Aorta (tissue), 5 donors: ENCODE data around the gene MTUS2. TPM values are rescaled to one million over a fixed set of nuclear protein-coding genes. Genes with fewer than 3 reads are reported as not detected.

Experiments used
- ATAC-seq: fragments of 200-7000 bp; cut with Tn5 transposase; one replicate; pipeline ENCODE4 v1.9.1; 2022; ENCODE audit warnings: moderate library complexity; ENCODE audit not compliant: low FRiP score
- DNase-seq, 2 donors: peaks; one replicate each; pipeline ENCODE4 v3.0.0-alpha.2; 2020
- H3K27ac ChIP-seq, 2 donors: one replicate each; pipeline ENCODE4 v1.5.1; 2013; ENCODE audit warnings: low read length in 2 of 2, mild to moderate bottlenecking in 2 of 2, moderate library complexity in 2 of 2, control low read depth in 1 of 2, inconsistent platforms in 1 of 2, low read depth in 1 of 2
- H3K27me3 ChIP-seq, 2 donors: one replicate each; pipeline ENCODE4 v1.6.1; 2013; ENCODE audit warnings: control low read depth in 1 of 2, low read length in 1 of 2, mild to moderate bottlenecking in 1 of 2, moderate library complexity in 1 of 2; ENCODE audit not compliant: insufficient read depth in 2 of 2, control insufficient read depth in 1 of 2
- H3K36me3 ChIP-seq, 2 donors: one replicate each; pipeline ENCODE4 v1.6.1; 2013; ENCODE audit warnings: control low read depth in 1 of 2, low read length in 1 of 2, mild to moderate bottlenecking in 1 of 2; ENCODE audit not compliant: insufficient read depth in 2 of 2, control insufficient read depth in 1 of 2
- H3K4me1 ChIP-seq, 2 donors: one replicate each; pipeline ENCODE4 v1.6.1; 2013; ENCODE audit warnings: low read length in 2 of 2, control low read depth in 1 of 2, mild to moderate bottlenecking in 1 of 2, moderate library complexity in 1 of 2; ENCODE audit not compliant: insufficient read depth in 2 of 2, control insufficient read depth in 1 of 2
- H3K4me3 ChIP-seq, 2 donors: one replicate each; pipeline ENCODE4 v1.5.1; 2013; ENCODE audit warnings: low read length in 2 of 2, control low read depth in 1 of 2, mild to moderate bottlenecking in 1 of 2
- H3K9me3 ChIP-seq: one replicate; pipeline ENCODE4 v1.6.1; 2013; ENCODE audit warnings: mild to moderate bottlenecking, low read length; ENCODE audit not compliant: control insufficient read depth
- WGBS, 2 donors: extraction: QIAGEN DNeasy Blood & Tissue Kit; methylation state at CpG; one replicate each; pipeline ENCODE4 v1.1.7; 2013; 5-methylcytosine and 5-hydroxymethylcytosine counted together
- intact Hi-C, 2 donors: fragments of 100-400 bp; cut with DNase I; formaldehyde crosslinking; loops; one replicate each; pipeline versions ENCODE4 v1.14.2 to v1.15.0; 2022
- polyA plus RNA-seq, 2 donors: library from polyadenylated mRNA; stranded (reverse); fragments of 200-250 nt; gene quantifications; one replicate each; pipeline ENCODE4 v1.2.3, GENCODE V29; 2013
- total RNA-seq, 2 donors: library from RNA; stranded (reverse); fragmentation: NEBNext Ultra II Directional; extraction: Animal tissue kit (Norgen Biotek cat#: 25700); gene quantifications; one replicate each; pipeline ENCODE4 v1.2.1, GENCODE V29; 2021
- donor health status: healthy with polysubstance abuse.
- donor health status: Bipolar disorder and iron deficiency.
- donor health status: DM: no; HTN: no; CAD: no.
- donor health status: DM: no; HTN: no; CAD: no.
- donor health status: DM: yes; HTN: yes; CAD: no.

MTUS2 gene
- total and polyA plus RNA-seq, 4 donors, result 3.5 to 12.1 (median 8.6) TPM

GRCh38 chr13:29529754-29530153 is 709.6 kb downstream of the MTUS2 start:
- Histone ChIP-seq H3K9me3 (no peaks in the 10 kb centered on the region), H3K27ac (no peak overlapping the region), H3K4me3 (no peak overlapping the region), H3K4me1 (no peaks in the 10 kb centered on the region), H3K36me3 (peaks cover 0 to 6% of the 10 kb centered on the region in 2 donors), H3K27me3 (no peaks in the 10 kb centered on the region)
- no peak for ATAC-seq
- 95 to 96% methylated on average over 5 of the region's 5 CpGs for WGBS, 2 donors
- intact Hi-C loops, result no loop called here
- no peak for DNase-seq

- Histone ChIP-seq H3K27me3 (no peaks in the 10 kb centered on the region), H3K9me3 (no peaks in the 10 kb centered on the region), H3K4me1 (no peaks in the 10 kb centered on the region), H3K27ac (no peak overlapping the region), H3K4me3 (no peak overlapping the region), H3K36me3 (peaks cover 0 to 9% of the 10 kb centered on the region in 2 donors)
- ATAC-seq, result no peak
- WGBS, 2 donors, result 75 to 81% methylated on average over 5 of the region's 5 CpGs
- intact Hi-C loops, result no loop called here
- DNase-seq, result no peak
Measured at GRCh38 chr13:29530901-29531300, 710.8 kb downstream of the MTUS2 start.

- no peak for ATAC-seq
- H3K27ac ChIP-seq, result no peak overlapping the region
- H3K36me3 ChIP-seq, result peaks cover 0 to 10% of the 10 kb centered on the region in 2 donors
Measured at GRCh38 chr13:29532116-29532515, 712.0 kb downstream of the MTUS2 start.

GRCh38 chr13:29532821-29533220 is 712.7 kb downstream of the MTUS2 start:
- no peak overlapping the region for H3K27ac ChIP-seq
- intact Hi-C loops, result no loop called here
- DNase-seq (no peak), ATAC-seq (no peak)
- no peaks in the 10 kb centered on the region for H3K4me1 ChIP-seq
- WGBS, 2 donors, result 84 to 85% methylated on average over 17 of the region's 17 CpGs
- H3K27me3 ChIP-seq, result no peaks in the 10 kb centered on the region
- peaks cover 0 to 7% of the 10 kb centered on the region in 2 donors for H3K36me3 ChIP-seq
- no peak overlapping the region for H3K4me3 ChIP-seq
- no peaks in the 10 kb centered on the region for H3K9me3 ChIP-seq

More at GRCh38 chr13:29532116-29532515, 712.0 kb downstream of the MTUS2 start:
- DNase-seq, result no peak
- Histone ChIP-seq H3K27me3 (no peaks in the 10 kb centered on the region), H3K4me3 (no peak overlapping the region), H3K9me3 (no peaks in the 10 kb centered on the region), H3K4me1 (no peaks in the 10 kb centered on the region)
- 44 to 45% methylated on average over 5 of the region's 5 CpGs for WGBS, 2 donors
- intact Hi-C loops, result no loop called here

GRCh38 chr13:29534083-29534482 is 713.9 kb downstream of the MTUS2 start:
- Histone ChIP-seq H3K4me3 (no peak overlapping the region), H3K9me3 (no peaks in the 10 kb centered on the region), H3K36me3 (peaks cover 0 to 6% of the 10 kb centered on the region in 2 donors), H3K27me3 (no peaks in the 10 kb centered on the region), H3K27ac (no peak overlapping the region), H3K4me1 (no peaks in the 10 kb centered on the region)
- ATAC-seq (no peak), DNase-seq (no peak)
- 83 to 89% methylated on average over 4 of the region's 4 CpGs for WGBS, 2 donors
- intact Hi-C loops, result no loop called here

- Histone ChIP-seq H3K9me3 (no peaks in the 10 kb centered on the region), H3K27ac (no peak overlapping the region), H3K36me3 (peaks cover 0 to 5% of the 10 kb centered on the region in 2 donors), H3K4me1 (peaks cover 0 to 2% of the 10 kb centered on the region in 2 donors), H3K4me3 (no peak overlapping the region), H3K27me3 (no peaks in the 10 kb centered on the region)
- DNase-seq (no peak), ATAC-seq (no peak)
- intact Hi-C loops, result no loop called here
- 90 to 94% methylated on average over 24 of the region's 24 CpGs for WGBS, 2 donors
Measured at GRCh38 chr13:29535663-29536655, 715.8 kb downstream of the MTUS2 start.

GRCh38 chr13:29536853-29537252 is 716.7 kb downstream of the MTUS2 start:
- Histone ChIP-seq H3K9me3 (no peaks in the 10 kb centered on the region), H3K4me1 (peaks cover 0 to 2% of the 10 kb centered on the region in 2 donors), H3K27me3 (no peaks in the 10 kb centered on the region), H3K27ac (no peak overlapping the region), H3K4me3 (no peak overlapping the region), H3K36me3 (peaks cover 0 to 5% of the 10 kb centered on the region in 2 donors)
- WGBS, 2 donors, result 97 to 99% methylated on average over 7 of the region's 7 CpGs
- intact Hi-C loops, result no loop called here
- no peak for DNase-seq
- ATAC-seq, result no peak

GRCh38 chr13:29537736-29538651 is 717.9 kb downstream of the MTUS2 start:
- peaks cover 0 to 2% of the 10 kb centered on the region in 2 donors for H3K4me1 ChIP-seq
- H3K9me3 ChIP-seq, result no peaks in the 10 kb centered on the region
- no peaks in the 10 kb centered on the region for H3K27me3 ChIP-seq
- H3K36me3 ChIP-seq, result peaks cover 0 to 5% of the 10 kb centered on the region in 2 donors
- H3K4me3 ChIP-seq, result no peak overlapping the region
- no peak for ATAC-seq
- H3K27ac ChIP-seq, result no peak overlapping the region
- intact Hi-C loops, result no loop called here
- DNase-seq, result no peak
- whole genome bisulfite sequencing, 2 donors, result 94% methylated on average over 14 of the region's 14 CpGs
